SH-SY5Y (cell line): Measurements from ENCODE around the gene NBAS.

Experiments used
- GATA2 ChIP-seq: IDR thresholded peaks from 2 replicates; pipeline ENCODE4 v1.6.1; 2011; ENCODE audit warnings: mild to moderate bottlenecking, low read depth, low read length
- GATA3 ChIP-seq: IDR thresholded peaks from 2 replicates; pipeline ENCODE4 v1.6.1; 2011; ENCODE audit warnings: low read depth, mild to moderate bottlenecking, low read length, moderate library complexity

DNA sequence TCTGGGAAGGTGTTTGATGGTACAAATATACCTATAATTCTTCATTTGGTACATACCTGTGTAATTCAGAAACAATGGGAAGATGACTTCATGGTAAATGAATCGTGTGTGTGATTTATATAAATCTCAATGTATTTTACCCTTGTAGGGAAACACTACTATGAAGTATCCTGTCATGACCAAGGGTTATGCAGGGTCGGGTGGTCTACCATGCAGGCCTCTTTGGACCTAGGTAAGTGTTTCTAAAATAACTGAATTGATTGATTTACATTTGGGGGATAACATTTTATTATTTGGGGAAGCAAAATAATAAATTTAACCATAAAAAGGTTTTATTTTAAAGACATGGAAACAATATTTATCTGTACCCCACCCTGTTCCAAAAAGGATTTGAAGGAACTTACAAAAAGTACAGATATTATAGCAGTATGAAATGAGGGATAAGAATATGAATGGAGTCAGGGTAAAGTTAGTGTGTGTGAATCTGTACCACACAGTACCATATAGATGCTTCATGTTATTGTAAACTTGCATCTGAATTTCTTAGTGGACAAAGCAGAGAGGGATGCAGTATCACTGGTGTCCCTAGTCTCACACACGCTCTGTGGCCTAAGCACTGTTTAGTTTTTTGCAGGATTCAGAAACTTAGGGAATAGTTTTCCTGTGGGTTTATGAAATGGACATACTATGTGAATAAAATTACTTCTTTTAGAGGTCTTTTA lies 42.1 kb upstream of the NBAS start:
- no peak for TF ChIP-seq GATA2
- no peak for TF ChIP-seq GATA3
